Stimulated activated CD8-positive, alpha-beta memory T cell treated with anti-CD3 and anti-CD28 coated beads, Interleukin-12 subunit alpha, Interleukin-12 subunit beta, amount 100 ng/mL, for 1 hour (primary cell): ENCODE results near the gene ISX.
A peak's percentile ranks its signal among the peaks of the same experiment; 100 is the strongest.
"Not testable (repeated sequence)": the region's sequence is repeated elsewhere in the genome, so short reads cannot be mapped to it uniquely, and the experiment has no call there.

Experiments
- DNase-seq: peaks from one replicate; pipeline ENCODE4 v3.0.0-alpha.2; 2020; ENCODE audit warnings: low read depth

Gene ISX

GRCh38 chr22:35065796-35066218 lies at the start of gene ISX:
Gene ISX (plus strand): TSS chr22:35066158. CDS start chr22:35067088, 930 bp downstream.
- DNase-seq = no peak

- no peak for DNase-seq
These were observed 49.0 kb upstream of the ISX start for GRCh38 chr22:35016909-35017308.

- DNase-seq = no peak
These were observed 47.0 kb upstream of the ISX start for GRCh38 chr22:35018995-35019394.

GRCh38 chr22:35020517-35020916 lies 45.4 kb upstream of the ISX start:
- DNase-seq = no peak

GRCh38 chr22:35021161-35021560 lies 44.8 kb upstream of the ISX start:
- DNase-seq = no peak

- no peak for DNase-seq
These were observed 43.7 kb upstream of the ISX start for GRCh38 chr22:35022291-35022690.

GRCh38 chr22:35023692-35024363 lies 42.1 kb upstream of the ISX start:
- DNase-seq = peak; percentile 19

GRCh38 chr22:35024364-35024692 lies 41.6 kb upstream of the ISX start:
- DNase-seq = no peak

- DNase-seq = not testable (repeated sequence)
These were observed 35.8 kb upstream of the ISX start for GRCh38 chr22:35030112-35030511.

- DNase-seq = no peak
These were observed 33.4 kb upstream of the ISX start for GRCh38 chr22:35032571-35032970.

GRCh38 chr22:35033635-35034296 lies 32.2 kb upstream of the ISX start:
- no peak for DNase-seq

GRCh38 chr22:35034963-35035362 lies 31.0 kb upstream of the ISX start:
- DNase-seq = no peak

GRCh38 chr22:35037089-35037488 lies 28.9 kb upstream of the ISX start:
- DNase-seq = no peak

GRCh38 chr22:35039625-35040024 lies 26.3 kb upstream of the ISX start:
- DNase-seq = no peak

GRCh38 chr22:35043252-35043933 lies 22.6 kb upstream of the ISX start:
- no peak for DNase-seq

- DNase-seq = no peak
These were observed 22.0 kb upstream of the ISX start for GRCh38 chr22:35043934-35044319.

- no peak for DNase-seq
These were observed 21.2 kb upstream of the ISX start for GRCh38 chr22:35044607-35045390.

- no peak for DNase-seq
These were observed 20.5 kb upstream of the ISX start for GRCh38 chr22:35045451-35045850.

- no peak for DNase-seq
These were observed 19.1 kb upstream of the ISX start for GRCh38 chr22:35046744-35047462.

- DNase-seq = not testable (repeated sequence)
These were observed 15.9 kb upstream of the ISX start for GRCh38 chr22:35050038-35050437.

- DNase-seq = no peak
These were observed 14.9 kb upstream of the ISX start for GRCh38 chr22:35051013-35051535.

- DNase-seq = no peak
These were observed 14.2 kb upstream of the ISX start for GRCh38 chr22:35051791-35052190.
